ENCODE measurements around the gene ITGA3.
"Not testable (repeated sequence)": the region's sequence is repeated elsewhere in the genome, so short reads cannot be mapped to it uniquely, and the experiment has no call there.

ITGA3 gene

DNA sequence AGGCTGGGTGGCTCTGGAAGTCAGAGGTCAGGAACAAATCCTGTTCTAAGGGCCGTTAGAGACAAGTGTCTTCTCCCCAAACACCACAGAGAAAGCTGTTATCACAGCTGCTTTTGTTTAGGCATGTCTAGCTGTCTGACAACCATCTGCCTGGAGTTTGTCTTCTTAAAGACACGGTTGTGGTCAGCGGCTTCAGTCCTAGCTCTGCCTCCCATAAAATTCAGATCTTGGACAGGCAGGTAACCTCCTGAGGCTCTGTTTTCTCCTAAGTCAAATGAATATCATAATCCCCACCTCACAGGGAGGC is 2.3 kb upstream of the ITGA3 start:
- peak; percentile 59 for DNase-seq

DNA sequence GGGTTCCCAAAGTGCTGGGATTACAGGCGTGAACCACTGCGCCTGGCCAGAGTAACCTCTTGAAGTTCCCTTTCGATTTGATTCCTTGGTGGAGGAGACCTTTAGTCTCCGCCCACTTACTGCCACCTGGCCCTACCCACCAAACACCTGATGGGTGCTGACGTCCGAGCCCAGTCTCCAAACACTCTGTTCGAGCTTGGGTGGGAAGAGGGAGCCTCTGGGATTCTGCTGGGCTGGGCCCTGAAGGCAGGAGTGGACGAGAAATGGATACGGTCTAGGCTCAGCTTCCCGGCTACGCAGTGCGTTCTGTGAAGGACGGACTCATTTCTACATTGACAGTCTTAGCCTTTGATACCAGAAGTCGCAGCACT is 870 bp upstream of the ITGA3 start:
- peak; percentile 99 for DNase-seq

DNA sequence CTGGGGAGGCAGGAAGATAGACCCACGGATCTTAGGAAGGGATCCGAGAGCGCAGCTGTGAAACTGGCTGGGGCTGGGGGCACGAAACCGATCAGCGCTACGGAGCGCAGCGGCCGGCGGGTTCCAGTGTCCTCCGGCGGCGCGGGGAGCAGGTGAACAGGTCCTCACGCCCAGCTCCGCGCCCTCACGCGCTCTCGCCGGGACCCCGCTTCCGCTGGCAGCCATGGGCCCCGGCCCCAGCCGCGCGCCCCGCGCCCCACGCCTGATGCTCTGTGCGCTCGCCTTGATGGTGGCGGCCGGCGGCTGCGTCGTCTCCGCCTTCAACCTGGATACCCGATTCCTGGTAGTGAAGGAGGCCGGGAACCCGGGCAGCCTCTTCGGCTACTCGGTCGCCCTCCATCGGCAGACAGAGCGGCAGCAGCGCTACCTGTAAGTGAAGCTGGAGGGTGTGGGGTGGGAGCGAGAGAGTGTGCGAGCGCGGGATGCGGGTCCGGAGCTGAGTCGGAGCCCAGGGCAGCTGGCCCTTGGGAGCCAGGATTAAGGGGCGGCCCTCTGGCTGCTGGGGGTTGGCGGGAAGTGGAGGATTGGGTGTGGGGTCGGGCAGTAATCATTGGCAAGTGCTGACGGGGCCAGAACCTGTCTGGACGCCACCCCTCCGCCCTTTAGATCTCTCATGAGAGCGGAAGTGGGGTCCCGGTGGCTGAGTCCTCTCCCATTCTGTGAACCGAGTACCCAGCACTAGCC is 479 bp downstream of the ITGA3 start:
- DNase-seq = peak; percentile 95

DNA sequence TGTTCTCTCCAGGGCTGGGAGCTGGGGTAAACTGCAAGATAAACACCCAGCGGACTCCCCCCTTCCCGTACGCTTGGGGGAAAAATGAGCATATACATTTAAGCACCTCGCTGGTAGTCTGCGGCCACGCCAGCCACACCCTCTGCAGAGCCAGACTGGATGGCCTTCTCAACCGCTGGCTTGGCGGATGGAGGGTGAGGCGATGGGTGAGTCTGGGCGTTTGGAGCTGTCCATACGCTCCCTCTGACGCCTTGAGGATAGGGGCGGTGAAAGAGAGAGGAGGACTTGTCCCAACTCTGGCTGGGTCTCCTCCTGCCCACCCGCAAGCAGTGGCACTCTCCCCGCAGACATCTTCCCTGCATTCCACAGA is 1.0 kb downstream of the ITGA3 start:
- peak; percentile 41 for DNase-seq

DNA sequence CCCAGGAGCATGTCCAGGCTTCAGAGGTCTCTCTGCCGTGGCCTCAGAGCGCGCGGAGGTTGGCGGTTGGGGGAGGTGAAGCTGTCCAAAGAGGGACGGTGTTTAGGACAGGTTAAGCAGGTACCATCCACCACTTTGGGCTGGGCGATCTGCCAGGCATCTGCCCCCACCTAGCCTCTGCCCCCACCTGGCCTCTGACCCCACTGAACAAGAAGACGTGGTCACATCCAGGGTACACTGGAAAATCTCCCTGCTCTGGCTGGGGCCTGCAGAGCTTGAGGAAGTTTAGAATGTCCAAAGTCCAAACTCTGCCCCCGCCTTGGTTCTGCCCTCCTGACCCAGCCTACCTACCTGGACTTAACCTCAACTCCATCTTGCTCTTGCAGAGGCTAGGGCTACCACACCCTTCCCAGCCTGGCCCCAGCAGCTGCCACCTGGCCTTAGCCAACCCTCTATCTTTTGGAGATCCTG is 1.6 kb downstream of the ITGA3 start:
- no peak for DNase-seq

DNA sequence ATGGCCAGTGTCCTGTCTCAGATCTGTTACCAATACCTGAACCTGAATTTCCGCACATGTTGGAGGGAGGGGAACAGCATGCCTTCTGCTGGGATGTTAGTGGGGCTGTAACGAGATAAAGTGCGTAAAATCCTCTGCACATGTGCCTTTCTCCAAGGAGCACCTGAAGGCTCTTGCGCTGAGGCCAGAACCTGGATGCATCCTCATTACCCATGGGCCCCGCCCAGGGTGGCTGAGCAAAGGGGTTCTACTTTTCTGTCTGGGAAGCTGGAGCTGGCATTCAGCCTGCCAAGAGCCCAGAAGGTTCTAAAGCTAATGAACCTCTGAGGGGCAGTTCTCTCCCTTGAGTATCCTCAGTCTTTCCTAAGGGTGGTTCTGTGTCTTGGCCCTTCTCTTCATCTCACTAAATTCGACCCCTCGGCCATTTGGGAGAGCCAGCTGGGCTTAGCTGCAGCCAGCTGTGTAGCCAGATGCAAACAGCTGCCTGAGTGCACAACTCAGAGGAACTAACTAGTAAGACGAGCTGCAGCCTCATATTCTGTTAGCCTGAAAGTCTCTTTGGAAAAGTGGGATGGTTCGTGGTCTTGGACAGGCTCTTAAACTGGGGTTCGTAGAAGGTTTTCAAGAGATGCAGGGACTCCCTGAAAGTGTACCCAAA is 2.5 kb downstream of the ITGA3 start:
- DNase-seq = no peak

DNA sequence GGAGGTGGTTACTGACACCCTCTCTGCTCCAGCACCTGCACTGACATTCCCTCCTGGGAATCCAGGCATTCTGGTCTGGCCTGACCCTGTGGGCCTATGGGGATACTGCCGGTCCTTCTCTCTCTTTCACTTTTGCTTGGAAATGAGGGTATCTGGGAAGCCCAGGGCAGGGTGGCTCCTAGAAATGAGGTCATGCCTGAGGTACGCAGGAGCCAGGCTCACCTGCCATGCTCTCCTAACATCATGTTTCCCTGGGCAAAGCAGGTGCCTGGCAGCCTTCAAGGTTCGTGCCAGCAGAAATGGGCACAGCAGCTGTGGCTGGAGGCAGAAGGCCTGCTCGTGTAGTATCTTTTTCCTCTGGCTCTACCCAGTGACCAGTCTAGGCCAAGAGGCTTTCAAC is 3.3 kb downstream of the ITGA3 start:
- no peak for DNase-seq

DNA sequence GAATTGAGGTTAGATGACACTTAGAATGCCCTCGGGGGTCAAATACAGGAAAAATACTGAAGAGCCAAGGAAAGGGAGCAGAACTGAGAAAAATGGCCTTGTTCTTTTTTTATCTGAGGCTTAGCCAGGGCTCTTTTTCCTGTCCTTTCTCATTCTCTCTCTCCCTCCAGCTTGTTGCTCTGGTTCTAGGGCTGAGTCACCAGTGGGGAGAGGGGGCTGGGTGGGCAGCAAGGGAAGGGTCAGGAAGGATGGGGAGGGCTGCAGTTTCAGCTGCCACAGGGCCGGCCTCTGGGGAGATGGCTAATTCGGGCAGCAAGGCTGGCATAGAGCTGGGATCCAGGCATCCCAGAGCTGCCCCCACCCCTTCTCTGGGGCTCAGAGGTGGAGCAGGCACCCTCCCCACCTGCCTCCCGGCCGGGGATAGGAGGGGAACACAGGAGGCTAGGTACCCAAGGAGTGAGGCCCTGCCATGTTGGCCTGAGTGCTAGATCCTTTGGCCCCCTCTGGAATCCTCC is 3.9 kb downstream of the ITGA3 start:
- DNase-seq = no peak

DNA sequence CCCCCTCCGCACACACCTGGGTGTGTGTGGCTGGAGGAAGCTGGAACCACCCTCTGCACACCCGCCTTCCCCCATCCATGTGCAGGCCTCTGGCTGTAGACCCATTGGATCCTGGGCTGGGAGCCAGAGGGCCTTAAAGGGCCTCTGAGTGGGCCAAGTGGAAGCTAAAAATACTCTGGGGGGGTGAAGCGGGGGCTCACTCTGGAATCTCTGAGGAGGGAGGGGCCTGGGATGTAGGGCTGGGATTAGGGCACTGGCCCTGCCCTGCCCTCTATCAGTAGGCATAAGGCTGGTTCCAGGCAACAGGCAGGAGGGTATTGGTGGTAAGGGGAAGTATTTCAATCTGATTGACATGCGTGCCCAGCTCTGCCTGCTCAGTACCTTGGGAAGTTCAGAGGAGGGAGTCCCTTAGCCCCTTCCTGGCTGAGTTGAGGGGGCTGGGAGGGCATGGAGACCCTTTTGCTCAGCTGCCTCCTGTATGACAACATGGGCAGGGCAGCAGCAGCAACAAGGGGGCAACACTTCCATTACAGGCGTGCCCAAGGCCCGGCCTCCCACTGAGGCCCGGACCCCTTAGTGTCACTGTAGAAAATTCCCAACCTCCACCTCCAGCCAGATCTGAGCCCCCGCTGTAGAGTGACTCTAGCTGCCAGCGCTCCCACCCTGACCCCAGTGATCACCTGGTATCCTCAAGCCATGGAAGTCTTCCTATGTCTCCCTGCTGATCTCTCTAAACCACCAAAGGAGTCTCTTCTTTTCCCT is 5.2 kb downstream of the ITGA3 start:
- DNase-seq = no peak

DNA sequence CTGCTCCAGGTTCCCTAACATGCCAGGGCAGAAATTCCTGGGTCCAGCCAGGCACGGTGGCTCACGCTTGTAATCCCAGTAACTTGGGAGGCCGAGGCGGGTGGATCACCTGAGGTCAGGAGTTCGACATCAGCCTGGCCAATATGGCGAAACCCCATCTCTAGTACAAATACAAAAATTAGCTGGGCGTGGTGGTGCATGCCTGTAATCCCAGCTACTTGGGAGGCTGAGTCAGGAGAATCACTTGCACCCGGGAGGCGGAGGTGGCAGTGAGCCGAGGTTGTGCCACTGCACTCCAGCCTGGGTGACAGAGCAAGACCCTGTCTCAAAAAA is 5.8 kb downstream of the ITGA3 start:
- not testable (repeated sequence) for DNase-seq

DNA sequence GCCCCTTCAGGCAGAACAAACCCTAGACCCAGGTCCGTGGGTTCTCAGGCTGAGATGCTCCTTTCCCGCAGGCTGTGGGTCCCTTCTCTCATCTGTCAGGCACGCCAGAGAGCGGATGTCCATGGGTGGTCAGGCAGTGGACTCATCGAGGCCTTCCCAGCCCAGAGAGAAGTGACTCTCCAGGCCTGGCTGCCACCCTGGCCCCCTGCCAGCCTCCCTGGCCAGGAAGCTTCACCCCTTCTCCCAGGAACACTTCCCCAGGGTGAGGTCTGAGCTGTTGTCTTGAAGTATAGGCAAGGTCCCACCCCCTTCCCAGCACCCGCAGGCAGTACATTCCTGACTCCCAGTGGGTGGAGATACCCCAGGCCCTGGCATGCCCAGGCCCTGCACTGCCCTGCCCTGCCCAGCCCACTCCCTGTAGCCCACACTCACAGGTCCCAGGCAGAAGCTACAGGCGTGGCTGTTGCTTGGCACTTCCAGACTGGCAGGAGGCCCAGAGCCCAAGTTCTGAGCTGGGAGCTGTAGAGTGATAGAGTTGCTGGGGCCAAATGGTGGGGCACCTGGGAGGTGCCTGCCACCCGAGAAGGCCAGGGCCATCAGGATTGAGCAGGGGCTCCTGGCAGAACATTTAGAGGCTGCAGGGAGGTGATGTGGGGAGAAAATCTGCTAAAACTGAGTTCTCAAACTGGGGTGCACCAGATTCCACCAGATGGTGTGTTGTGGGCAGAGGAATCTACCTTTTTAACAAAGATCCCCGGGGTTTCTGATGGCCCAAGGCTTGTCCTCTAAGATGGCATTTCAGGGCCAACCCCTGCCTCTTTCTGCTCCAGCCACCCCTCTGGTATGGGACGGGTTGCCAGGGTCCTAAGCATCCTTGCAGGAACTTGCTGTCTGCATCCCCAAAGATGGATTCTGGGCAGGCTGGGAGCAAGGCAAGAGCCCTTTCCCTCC is 6.7 kb downstream of the ITGA3 start:
- DNase-seq = no peak

DNA sequence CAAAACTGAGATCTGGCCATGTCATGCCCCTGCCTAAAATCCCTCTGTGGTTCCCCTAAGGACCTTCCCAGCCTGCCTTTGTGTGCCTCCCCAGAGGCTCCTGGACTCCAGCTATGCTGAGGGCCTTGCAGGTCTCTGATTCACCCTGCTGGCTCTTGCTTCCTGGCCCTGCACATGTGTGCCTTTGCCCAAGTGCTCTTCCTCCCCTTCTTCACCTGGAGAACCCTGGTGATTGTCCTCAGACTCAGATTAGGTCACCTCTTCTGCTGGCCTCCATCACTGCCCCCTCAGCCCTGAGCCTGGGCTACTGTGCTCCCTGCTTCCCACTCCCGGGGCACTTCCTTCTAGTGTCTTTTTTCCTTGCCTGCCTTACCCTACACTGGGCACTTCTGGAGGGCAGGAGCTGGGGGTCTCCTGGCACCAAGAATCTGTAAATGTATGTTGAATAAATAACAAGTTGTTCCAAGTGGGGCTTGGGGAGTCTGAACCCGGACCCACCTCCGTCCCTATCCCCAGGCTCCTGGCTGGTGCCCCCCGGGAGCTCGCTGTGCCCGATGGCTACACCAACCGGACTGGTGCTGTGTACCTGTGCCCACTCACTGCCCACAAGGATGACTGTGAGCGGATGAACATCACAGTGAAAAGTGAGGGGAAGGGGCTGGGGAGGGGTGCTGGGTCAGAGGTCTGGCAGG is 7.8 kb downstream of the ITGA3 start:
- no peak for DNase-seq

DNA sequence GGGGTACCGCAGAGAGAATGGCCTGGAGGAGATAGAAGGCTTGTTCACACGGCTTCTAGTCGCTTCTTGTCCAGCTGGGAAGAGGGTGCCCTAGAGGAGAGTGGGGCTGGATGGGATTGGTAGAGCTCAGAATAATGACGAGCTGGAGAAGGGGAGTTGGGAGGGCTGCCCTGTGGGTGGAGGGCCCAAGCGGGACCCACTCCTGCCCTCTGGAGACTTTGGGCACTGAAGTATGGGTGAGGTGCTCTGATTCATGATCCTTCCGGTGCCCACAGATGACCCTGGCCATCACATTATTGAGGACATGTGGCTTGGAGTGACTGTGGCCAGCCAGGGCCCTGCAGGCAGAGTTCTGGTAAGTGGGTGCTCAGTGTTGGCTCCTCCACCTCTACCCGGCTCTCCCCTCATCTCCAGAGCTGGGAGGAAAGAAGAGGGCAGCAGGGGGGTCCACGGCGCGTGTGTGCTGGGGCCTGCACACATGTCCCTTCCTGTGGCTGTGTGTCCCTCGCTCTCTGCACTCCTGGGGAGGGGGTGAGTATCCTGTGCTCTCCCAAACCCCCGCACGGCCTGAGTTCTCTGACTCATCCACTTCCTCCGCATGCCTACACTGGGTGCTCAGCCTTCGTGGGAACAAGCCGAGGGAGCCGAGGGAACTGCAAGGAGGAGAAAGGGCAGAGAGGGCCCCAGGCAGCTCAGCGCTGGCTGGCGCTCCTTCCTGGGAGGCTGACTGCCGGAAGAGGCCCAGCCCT is 8.5 kb downstream of the ITGA3 start:
- no peak for DNase-seq

DNA sequence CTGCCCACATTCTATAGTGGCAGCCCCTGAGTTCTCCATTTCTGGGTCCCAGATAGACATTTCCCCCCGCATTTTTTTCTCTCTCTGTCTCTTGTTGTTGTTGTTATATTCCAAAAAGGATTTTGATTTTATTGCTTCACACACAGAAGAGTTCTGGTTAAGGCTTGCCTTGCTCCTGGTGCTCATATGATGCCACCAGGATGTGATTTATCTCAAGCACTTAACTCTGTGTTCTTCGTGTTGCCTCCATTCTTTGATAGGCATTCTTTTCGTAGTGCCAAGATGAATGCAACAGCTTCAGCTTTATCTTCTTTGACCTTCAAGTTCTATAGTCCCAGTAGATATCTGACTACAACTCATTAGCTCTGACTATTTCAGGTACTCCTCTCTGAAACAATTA is 9.1 kb downstream of the ITGA3 start:
- no peak for DNase-seq

DNA sequence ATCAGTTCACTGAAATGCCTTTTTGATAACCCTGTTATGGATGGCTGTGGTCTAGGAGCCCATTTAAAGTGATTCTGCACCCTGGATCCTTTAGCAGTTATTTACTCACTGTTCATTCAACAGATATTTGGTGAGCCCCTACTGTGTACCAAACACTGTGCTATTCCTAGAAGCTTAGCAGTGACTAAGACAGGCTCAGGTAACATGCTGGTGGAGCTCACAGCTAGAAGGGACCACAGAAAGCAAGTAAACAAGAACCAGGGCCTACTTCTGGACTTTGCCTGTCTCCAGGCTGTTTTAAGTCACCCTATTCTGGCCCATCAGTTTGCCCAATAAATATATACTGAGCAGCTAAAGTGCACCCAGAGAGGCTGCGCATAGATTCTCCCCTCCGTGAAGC is 11.1 kb downstream of the ITGA3 start:
- DNase-seq = no peak

DNA sequence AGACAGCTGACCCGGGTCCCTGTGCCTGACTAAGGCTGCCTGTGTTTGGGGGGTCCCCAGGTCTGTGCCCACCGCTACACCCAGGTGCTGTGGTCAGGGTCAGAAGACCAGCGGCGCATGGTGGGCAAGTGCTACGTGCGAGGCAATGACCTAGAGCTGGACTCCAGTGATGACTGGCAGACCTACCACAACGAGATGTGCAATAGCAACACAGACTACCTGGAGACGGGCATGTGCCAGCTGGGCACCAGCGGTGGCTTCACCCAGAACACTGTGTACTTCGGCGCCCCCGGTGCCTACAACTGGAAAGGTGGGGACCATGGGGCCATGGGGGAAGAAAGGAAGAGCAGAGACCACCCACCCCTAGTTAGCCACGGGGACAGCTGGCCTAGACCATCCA is 12.1 kb downstream of the ITGA3 start:
- DNase-seq = no peak

DNA sequence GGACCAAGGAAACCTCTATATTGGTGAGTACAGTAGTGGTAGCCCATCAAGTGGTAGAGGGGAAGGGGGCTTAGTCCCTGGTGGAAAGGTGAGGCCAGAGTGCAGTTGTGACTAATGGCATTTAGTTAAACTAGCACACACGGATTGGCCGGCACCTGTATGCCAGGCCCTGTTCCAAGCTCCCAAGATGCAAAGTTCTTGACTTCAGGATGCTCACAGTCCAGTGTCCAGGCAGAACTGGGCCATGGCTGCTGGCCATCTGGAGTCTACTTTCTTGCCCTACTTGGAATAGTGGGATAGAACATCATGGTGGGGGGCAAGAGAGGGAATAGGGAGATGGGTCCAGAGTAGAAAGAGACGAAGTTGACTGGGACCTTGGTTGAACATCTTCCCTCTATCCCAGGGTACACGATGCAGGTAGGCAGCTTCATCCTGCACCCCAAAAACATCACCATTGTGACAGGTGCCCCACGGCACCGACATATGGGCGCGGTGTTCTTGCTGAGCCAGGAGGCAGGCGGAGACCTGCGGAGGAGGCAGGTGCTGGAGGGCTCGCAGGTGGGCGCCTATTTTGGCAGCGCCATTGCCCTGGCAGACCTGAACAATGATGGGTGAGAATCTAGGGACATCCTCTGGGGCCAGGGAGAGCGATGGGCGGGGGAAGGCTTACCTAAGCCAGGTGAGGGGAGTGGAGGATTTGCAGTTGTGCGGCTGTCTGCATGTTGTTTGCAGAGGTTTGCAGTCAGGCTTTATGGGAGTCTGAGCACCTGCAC is 15.2 kb downstream of the ITGA3 start:
- DNase-seq = no peak

DNA sequence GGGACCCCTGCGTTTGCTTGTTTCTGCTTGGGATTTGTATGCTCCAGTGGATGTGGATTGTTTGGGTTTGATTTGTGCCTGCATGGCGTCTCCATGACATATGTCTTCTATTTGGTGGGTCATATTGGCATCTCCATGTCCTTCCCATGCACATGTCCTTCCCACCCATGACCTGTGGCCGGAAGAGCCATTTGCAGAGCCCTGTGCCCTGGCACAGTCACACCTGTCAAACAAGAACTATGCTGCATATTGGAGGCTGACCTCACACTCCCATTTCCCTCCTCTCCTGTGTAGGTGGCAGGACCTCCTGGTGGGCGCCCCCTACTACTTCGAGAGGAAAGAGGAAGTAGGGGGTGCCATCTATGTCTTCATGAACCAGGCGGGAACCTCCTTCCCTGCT is 15.8 kb downstream of the ITGA3 start:
- DNase-seq = no peak

DNA sequence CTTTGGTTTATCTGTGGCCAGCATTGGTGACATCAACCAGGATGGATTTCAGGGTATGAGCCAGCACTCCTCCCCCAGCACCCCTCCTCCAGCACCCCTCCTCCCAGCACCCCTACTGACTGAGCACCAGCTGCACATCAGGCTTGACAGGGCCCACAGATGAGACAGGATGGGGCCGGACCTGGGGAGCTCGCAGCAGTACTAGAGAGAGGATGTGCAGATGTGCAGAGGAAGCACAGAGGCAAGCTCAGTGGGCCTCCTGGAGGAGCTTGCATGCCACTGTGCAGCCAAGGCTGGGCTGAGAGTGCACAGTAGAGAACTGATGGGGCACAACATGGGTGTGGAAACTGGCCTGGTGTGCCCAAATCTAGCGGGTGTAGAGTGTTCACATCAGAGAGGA is 16.2 kb downstream of the ITGA3 start:
- DNase-seq = no peak

DNA sequence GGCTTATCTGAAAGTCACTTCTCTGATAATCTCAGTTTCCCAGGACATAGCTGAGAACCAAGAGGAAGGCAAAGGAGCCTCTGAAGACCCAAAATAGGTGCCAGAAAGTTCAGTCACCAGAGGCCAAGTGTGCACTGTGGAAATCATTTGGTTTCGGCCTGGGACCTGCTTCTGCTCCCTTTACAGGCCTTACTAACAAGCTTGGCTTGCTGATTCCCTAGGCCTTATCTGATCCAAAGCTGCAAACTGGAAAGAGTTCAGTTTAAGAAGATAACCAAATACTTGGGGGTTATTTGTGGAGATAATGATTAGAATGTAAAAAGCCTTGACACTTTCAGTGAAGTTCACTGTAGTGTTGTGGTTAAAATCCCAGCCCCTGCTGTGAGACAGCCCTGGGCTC is 17.0 kb downstream of the ITGA3 start:
- DNase-seq = no peak

DNA sequence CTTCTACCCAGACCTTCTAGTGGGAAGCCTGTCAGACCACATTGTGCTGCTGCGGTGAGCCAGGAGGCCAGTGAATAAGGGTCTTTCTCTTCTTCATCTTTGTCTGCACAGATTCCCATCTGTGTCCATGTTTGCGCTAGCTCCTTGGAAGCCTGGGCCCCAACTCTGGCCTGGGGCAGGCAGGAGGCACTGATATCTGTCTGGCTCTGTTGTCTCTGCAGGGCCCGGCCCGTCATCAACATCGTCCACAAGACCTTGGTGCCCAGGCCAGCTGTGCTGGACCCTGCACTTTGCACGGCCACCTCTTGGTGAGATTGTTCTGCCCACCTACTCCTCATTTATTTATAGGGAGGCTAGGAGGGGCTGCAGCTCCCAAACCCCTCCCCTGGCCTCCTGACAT is 18.3 kb downstream of the ITGA3 start:
- no peak for DNase-seq
